ENCODE data around the gene A3GALT2.

The A3GALT2 gene

GRCh38 chr1:33350611-33351280 is 29.8 kb upstream of the A3GALT2 start:
- DNase-seq (ENCODE audit: low read depth), result no peak

GRCh38 chr1:33349778-33350610 is 29.1 kb upstream of the A3GALT2 start:
- DNase-seq (ENCODE audit: low read depth), result peak; percentile 44

GRCh38 chr1:33349081-33349759 is 28.3 kb upstream of the A3GALT2 start:
- no peak for DNase-seq (ENCODE audit: low read depth)

GRCh38 chr1:33348676-33349080 is 27.8 kb upstream of the A3GALT2 start:
- DNase-seq (ENCODE audit: low read depth), result no peak

GRCh38 chr1:33348194-33348593 is 27.3 kb upstream of the A3GALT2 start:
- DNase-seq (ENCODE audit: low read depth), result no peak

- no peak for DNase-seq (ENCODE audit: low read depth)
Measured at GRCh38 chr1:33347650-33347992, 26.7 kb upstream of the A3GALT2 start.

- no peak for DNase-seq (ENCODE audit: low read depth)
Measured at GRCh38 chr1:33346927-33347649, 26.2 kb upstream of the A3GALT2 start.

GRCh38 chr1:33346533-33346926 is 25.6 kb upstream of the A3GALT2 start:
- DNase-seq (ENCODE audit: low read depth), result no peak

- no peak for DNase-seq (ENCODE audit: low read depth)
Measured at GRCh38 chr1:33344896-33345560, 24.1 kb upstream of the A3GALT2 start.

- no peak for DNase-seq (ENCODE audit: low read depth)
Measured at GRCh38 chr1:33343539-33343938, 22.6 kb upstream of the A3GALT2 start.

GRCh38 chr1:33342041-33342723 is 21.3 kb upstream of the A3GALT2 start:
- no peak for DNase-seq (ENCODE audit: low read depth)

- no peak for DNase-seq (ENCODE audit: low read depth)
Measured at GRCh38 chr1:33341190-33341589, 20.3 kb upstream of the A3GALT2 start.

- DNase-seq (ENCODE audit: low read depth), result no peak
Measured at GRCh38 chr1:33339413-33339812, 18.5 kb upstream of the A3GALT2 start.

- DNase-seq (ENCODE audit: low read depth), result no peak
Measured at GRCh38 chr1:33338440-33339211, 17.7 kb upstream of the A3GALT2 start.

GRCh38 chr1:33338048-33338439 is 17.1 kb upstream of the A3GALT2 start:
- no peak for DNase-seq (ENCODE audit: low read depth)

GRCh38 chr1:33337441-33337840 is 16.5 kb upstream of the A3GALT2 start:
- DNase-seq (ENCODE audit: low read depth), result no peak

- DNase-seq (ENCODE audit: low read depth), result no peak
Measured at GRCh38 chr1:33336580-33336979, 15.7 kb upstream of the A3GALT2 start.

GRCh38 chr1:33335020-33335419 is 14.1 kb upstream of the A3GALT2 start:
- no peak for DNase-seq (ENCODE audit: low read depth)

- DNase-seq (ENCODE audit: low read depth), result no peak
Measured at GRCh38 chr1:33334081-33334552, 13.2 kb upstream of the A3GALT2 start.

- DNase-seq (ENCODE audit: low read depth), result no peak
Measured at GRCh38 chr1:33332881-33333280, 12.0 kb upstream of the A3GALT2 start.
